ENCODE results near the gene BCOR.

BCOR gene

GRCh38 chrX:40099055-40099958 lies 1.5 kb upstream of the BCOR start:
- peak overlapping the region; percentile 27 for H3K4me3 ChIP-seq (ENCODE audit: low read depth, low read length)

GRCh38 chrX:40098264-40099054 lies 701 bp upstream of the BCOR start:
- peak overlapping the region; percentile 27 for H3K4me3 ChIP-seq (ENCODE audit: low read depth, low read length)

- H3K4me3 ChIP-seq (ENCODE audit: low read depth, low read length), result peak overlapping the region; percentile 49
Measured at GRCh38 chrX:40097141-40097503, 636 bp downstream of the BCOR start.

GRCh38 chrX:40096395-40097091 lies 1.2 kb downstream of the BCOR start:
- H3K4me3 ChIP-seq (ENCODE audit: low read depth, low read length), result peak overlapping the region; percentile 49

- peak overlapping the region; percentile 49 for H3K4me3 ChIP-seq (ENCODE audit: low read depth, low read length)
Measured at GRCh38 chrX:40095583-40096394, 2.0 kb downstream of the BCOR start.

GRCh38 chrX:40094900-40095582 lies 2.7 kb downstream of the BCOR start:
- peak overlapping the region; percentile 49 for H3K4me3 ChIP-seq (ENCODE audit: low read depth, low read length)

GRCh38 chrX:40094041-40094899 lies 3.5 kb downstream of the BCOR start:
- peak overlapping the region; percentile 49 for H3K4me3 ChIP-seq (ENCODE audit: low read depth, low read length)

GRCh38 chrX:40093586-40093985 lies 4.2 kb downstream of the BCOR start:
- peak overlapping the region; percentile 49 for H3K4me3 ChIP-seq (ENCODE audit: low read depth, low read length)

- H3K4me3 ChIP-seq (ENCODE audit: low read depth, low read length), result peak overlapping the region; percentile 53
Measured at GRCh38 chrX:40092808-40093435, 4.8 kb downstream of the BCOR start.

GRCh38 chrX:40091691-40092421 lies 5.9 kb downstream of the BCOR start:
- peak overlapping the region; percentile 53 for H3K4me3 ChIP-seq (ENCODE audit: low read depth, low read length)

- H3K4me3 ChIP-seq (ENCODE audit: low read depth, low read length), result peak overlapping the region; percentile 53
Measured at GRCh38 chrX:40090961-40091360, 6.8 kb downstream of the BCOR start.

- peak overlapping the region; percentile 33 for H3K4me3 ChIP-seq (ENCODE audit: low read depth, low read length)
Measured at GRCh38 chrX:40090050-40090804, 7.5 kb downstream of the BCOR start.

- no peak overlapping the region for H3K4me3 ChIP-seq (ENCODE audit: low read depth, low read length)
Measured at GRCh38 chrX:40088803-40089540, 8.8 kb downstream of the BCOR start.

- H3K4me3 ChIP-seq (ENCODE audit: low read depth, low read length), result no peak overlapping the region
Measured at GRCh38 chrX:40088299-40088625, 9.5 kb downstream of the BCOR start.

GRCh38 chrX:40087425-40088298 lies 10.1 kb downstream of the BCOR start:
- H3K4me3 ChIP-seq (ENCODE audit: low read depth, low read length), result no peak overlapping the region
